ENCODE measurements around the gene DCTD.

- TF ChIP-seq EZH2phosphoT487 (IDR thresholded peaks at IDR 0.05; ENCODE audit: low read depth, severe bottlenecking, unreplicated experiment) = no peak
- no peak for TF ChIP-seq CTCF (IDR thresholded peaks at IDR 0.05; ENCODE audit: poor library complexity)
- no peak for TF ChIP-seq EZH2 (IDR thresholded peaks at IDR 0.05; ENCODE audit: borderline replicate concordance)
Observed at GRCh38 chr4:182876427-182876826, 40.8 kb downstream of the DCTD start.
